Activated CD8-positive, alpha-beta T cell treated with anti-CD3 and anti-CD28 coated beads for 36 hours (primary cell): ENCODE measurements around the gene TRPC4AP. TPM values are rescaled to one million over a fixed set of nuclear protein-coding genes. Genes with fewer than 3 reads are reported as not detected.

Experiments used
- ATAC-seq: fragments of 200-7000 bp; cut with Tn5 transposase; one replicate; pipeline ENCODE4 v1.10.0; 2021; ENCODE audit warnings: mild to moderate bottlenecking, moderate library complexity
- CTCF ChIA-PET: fragments of 350-600 bp; sonication (Branson Sonifier 250); formaldehyde crosslinking; loops from one replicate; lab custom pipeline; 2021; ENCODE audit warnings: antibody characterized with exemption; lab: Charles Lee
- POLR2A ChIA-PET: fragments of 350-600 bp; sonication (Branson Sonifier 250); formaldehyde crosslinking; loops from one replicate; lab custom pipeline; 2021; ENCODE audit warnings: antibody characterized with exemption; lab: Charles Lee
- DNase-seq: peaks from one replicate; pipeline ENCODE4 v3.0.0-alpha.2; 2020
- H3K27ac Mint-ChIP-seq: one replicate; pipeline ENCODE4 v1.8.0; 2021; ENCODE audit warnings: mild to moderate bottlenecking, mixed read lengths
- H3K27me3 Mint-ChIP-seq: one replicate; pipeline ENCODE4 v1.8.0; 2021; ENCODE audit warnings: mixed read lengths
- H3K36me3 Mint-ChIP-seq: one replicate; pipeline ENCODE4 v1.8.0; 2021; ENCODE audit warnings: low read depth, mixed read lengths
- H3K4me1 Mint-ChIP-seq: one replicate; pipeline ENCODE4 v1.8.0; 2021; ENCODE audit warnings: low read depth, mixed read lengths
- H3K4me3 Mint-ChIP-seq: one replicate; pipeline ENCODE4 v1.8.0; 2021; ENCODE audit warnings: mild to moderate bottlenecking, moderate library complexity, mixed read lengths
- H3K9me3 Mint-ChIP-seq: one replicate; pipeline ENCODE4 v1.8.0; 2021; ENCODE audit warnings: mixed read lengths
- CTCF ChIP-seq: fragments of 200-600 bp; IDR thresholded peaks from one replicate; pipeline ENCODE4 v1.8.0; 2022; ENCODE audit warnings: antibody characterized with exemption, mild to moderate bottlenecking
- intact Hi-C: fragments of 100-400 bp; cut with micrococcal nuclease; formaldehyde crosslinking; loops from one replicate; pipeline ENCODE4 v1.10.0; 2022
- total RNA-seq, 2 experiments: library from RNA; stranded (reverse); gene quantifications; one replicate each; pipeline ENCODE4 v1.2.3, GENCODE V29; 2021

The TRPC4AP gene
- total RNA-seq, 2 experiments from 2014 or later, result 34.2 to 38.2 TPM

- ATAC-seq (no peak), DNase-seq (no peak)
- Mint-ChIP-seq H3K27me3 (no peaks in the 10 kb centered on the region), H3K4me1 (no peaks in the 10 kb centered on the region), H3K9me3 (no peaks in the 10 kb centered on the region), H3K4me3 (no peak overlapping the region), H3K36me3 (peaks cover 16% of the 10 kb centered on the region), H3K27ac (no peak overlapping the region)
- POLR2A ChIA-PET, result interaction anchor here (1.1 kb wide), 1 partner anchor 21 kb away, joined by 3 read pairs; no protein-coding TSS in a partner anchor
- no peak for TF ChIP-seq CTCF
- intact Hi-C loops, result no loop called here
- CTCF ChIA-PET, result interaction anchor here (0.7 kb wide), 1 partner anchor 122 kb away, joined by 3 read pairs; no protein-coding TSS in a partner anchor
Observed at GRCh38 chr20:34995696-34996095, 96.9 kb downstream of the TRPC4AP start.

GRCh38 chr20:34995192-34995591 is 97.4 kb downstream of the TRPC4AP start:
- CTCF ChIA-PET, result interaction anchor here (0.7 kb wide), 1 partner anchor 121 kb away, joined by 3 read pairs; no protein-coding TSS in a partner anchor
- intact Hi-C loops, result no loop called here
- H3K27ac Mint-ChIP-seq, result no peak overlapping the region
- no peak for TF ChIP-seq CTCF
- DNase-seq, result no peak
- POLR2A ChIA-PET, result interaction anchor here (1.1 kb wide), 1 partner anchor 21 kb away, joined by 3 read pairs; no protein-coding TSS in a partner anchor
- H3K4me1 Mint-ChIP-seq, result no peaks in the 10 kb centered on the region
- no peaks in the 10 kb centered on the region for H3K9me3 Mint-ChIP-seq
- no peaks in the 10 kb centered on the region for H3K27me3 Mint-ChIP-seq
- peaks cover 16% of the 10 kb centered on the region for H3K36me3 Mint-ChIP-seq
- no peak for ATAC-seq
- no peak overlapping the region for H3K4me3 Mint-ChIP-seq

GRCh38 chr20:34994509-34995131 is 98.0 kb downstream of the TRPC4AP start:
- ATAC-seq (no peak), DNase-seq (no peak)
- no peaks in the 10 kb centered on the region for H3K4me1 Mint-ChIP-seq
- no peak for TF ChIP-seq CTCF
- H3K27ac Mint-ChIP-seq, result no peak overlapping the region
- CTCF ChIA-PET, result no interaction called here
- no peak overlapping the region for H3K4me3 Mint-ChIP-seq
- peaks cover 16% of the 10 kb centered on the region for H3K36me3 Mint-ChIP-seq
- H3K9me3 Mint-ChIP-seq, result no peaks in the 10 kb centered on the region
- no peaks in the 10 kb centered on the region for H3K27me3 Mint-ChIP-seq
- intact Hi-C loops, result no loop called here
- POLR2A ChIA-PET, result interaction anchor here (1.1 kb wide), 1 partner anchor 22 kb away, joined by 3 read pairs; no protein-coding TSS in a partner anchor

- H3K4me3 Mint-ChIP-seq, result no peak overlapping the region
- no peaks in the 10 kb centered on the region for H3K27me3 Mint-ChIP-seq
- ChIA-PET CTCF (no interaction called here), POLR2A (no interaction called here)
- H3K27ac Mint-ChIP-seq, result no peak overlapping the region
- H3K36me3 Mint-ChIP-seq, result peaks cover 14% of the 10 kb centered on the region
- ATAC-seq (no peak), DNase-seq (no peak)
- no peaks in the 10 kb centered on the region for H3K4me1 Mint-ChIP-seq
- intact Hi-C loops, result no loop called here
- no peaks in the 10 kb centered on the region for H3K9me3 Mint-ChIP-seq
- TF ChIP-seq CTCF, result no peak
Observed at GRCh38 chr20:34993941-34994508, 98.6 kb downstream of the TRPC4AP start.

GRCh38 chr20:34992751-34993417 is 99.7 kb downstream of the TRPC4AP start:
- H3K9me3 Mint-ChIP-seq, result no peaks in the 10 kb centered on the region
- ATAC-seq, result no peak
- ChIA-PET POLR2A (no interaction called here), CTCF (no interaction called here)
- peaks cover 8% of the 10 kb centered on the region for H3K36me3 Mint-ChIP-seq
- H3K27me3 Mint-ChIP-seq, result no peaks in the 10 kb centered on the region
- TF ChIP-seq CTCF, result no peak
- intact Hi-C loops, result no loop called here
- no peaks in the 10 kb centered on the region for H3K4me1 Mint-ChIP-seq
- H3K4me3 Mint-ChIP-seq, result no peak overlapping the region
- DNase-seq, result no peak
- no peak overlapping the region for H3K27ac Mint-ChIP-seq
